DOHH2 (cell line): ENCODE measurements around the gene GLS2.

Experiments used
- EZH2phosphoT487 ChIP-seq: fragments of 200-600 bp; sonication (generic); IDR thresholded peaks from 2 replicates; pipeline ENCODE4 v1.6.1; 2017; ENCODE audit warnings: borderline replicate concordance, mild to moderate bottlenecking, antibody characterized with exemption, low read length, moderate library complexity, mixed read lengths
- TF ChIP-seq, protein P1 (sequence below): fragments of 200-600 bp; sonication (generic); IDR thresholded peaks from one replicate; pipeline ENCODE4 v1.5.1; 2014; ENCODE audit warnings: antibody characterized with exemption, mild to moderate bottlenecking, low read depth, low read length; ENCODE audit not compliant: poor library complexity, severe bottlenecking

- TF ChIP-seq, protein P1, sequence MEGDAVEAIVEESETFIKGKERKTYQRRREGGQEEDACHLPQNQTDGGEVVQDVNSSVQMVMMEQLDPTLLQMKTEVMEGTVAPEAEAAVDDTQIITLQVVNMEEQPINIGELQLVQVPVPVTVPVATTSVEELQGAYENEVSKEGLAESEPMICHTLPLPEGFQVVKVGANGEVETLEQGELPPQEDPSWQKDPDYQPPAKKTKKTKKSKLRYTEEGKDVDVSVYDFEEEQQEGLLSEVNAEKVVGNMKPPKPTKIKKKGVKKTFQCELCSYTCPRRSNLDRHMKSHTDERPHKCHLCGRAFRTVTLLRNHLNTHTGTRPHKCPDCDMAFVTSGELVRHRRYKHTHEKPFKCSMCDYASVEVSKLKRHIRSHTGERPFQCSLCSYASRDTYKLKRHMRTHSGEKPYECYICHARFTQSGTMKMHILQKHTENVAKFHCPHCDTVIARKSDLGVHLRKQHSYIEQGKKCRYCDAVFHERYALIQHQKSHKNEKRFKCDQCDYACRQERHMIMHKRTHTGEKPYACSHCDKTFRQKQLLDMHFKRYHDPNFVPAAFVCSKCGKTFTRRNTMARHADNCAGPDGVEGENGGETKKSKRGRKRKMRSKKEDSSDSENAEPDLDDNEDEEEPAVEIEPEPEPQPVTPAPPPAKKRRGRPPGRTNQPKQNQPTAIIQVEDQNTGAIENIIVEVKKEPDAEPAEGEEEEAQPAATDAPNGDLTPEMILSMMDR = no peak
- TF ChIP-seq EZH2phosphoT487 = no peak
Observed at GRCh38 chr12:56479625-56480024, 8.3 kb downstream of the GLS2 start.
